ENCODE measurements around the gene HIRA.
"Not testable (repeated sequence)": the region's sequence is repeated elsewhere in the genome, so short reads cannot be mapped to it uniquely, and the experiment has no call there.

The HIRA gene

GRCh38 chr22:19463491-19464469 is 32.2 kb upstream of the HIRA start:
- DNase-seq: no peak

GRCh38 chr22:19463008-19463407 is 31.5 kb upstream of the HIRA start:
- no peak for DNase-seq

DNA sequence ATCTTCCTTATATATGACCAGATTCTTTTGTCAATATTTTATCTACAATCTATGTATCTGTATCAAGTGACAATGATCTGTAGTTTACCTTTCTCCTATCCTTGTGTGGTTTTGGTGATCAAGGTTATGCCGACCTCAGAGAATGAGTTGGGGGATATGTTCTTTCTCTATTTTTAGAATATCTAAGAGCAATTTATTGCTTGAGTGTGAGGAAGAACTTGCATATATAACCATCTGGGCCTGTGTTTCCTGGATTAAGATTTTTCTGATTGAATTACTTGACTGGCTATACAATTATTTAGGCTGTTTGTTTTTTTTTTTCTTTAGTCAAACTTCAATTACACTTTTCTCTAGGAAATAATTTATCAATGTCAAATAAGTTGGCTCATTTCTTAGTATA is 30.0 kb upstream of the HIRA start:
- no peak for DNase-seq

GRCh38 chr22:19460036-19460435 is 28.5 kb upstream of the HIRA start:
- no peak for DNase-seq

GRCh38 chr22:19457828-19458428 is 26.4 kb upstream of the HIRA start:
- no peak for DNase-seq

GRCh38 chr22:19456541-19456940 is 25.0 kb upstream of the HIRA start:
- no peak for DNase-seq

- DNase-seq: no peak
Observed at GRCh38 chr22:19455585-19456370, 24.2 kb upstream of the HIRA start.

DNA sequence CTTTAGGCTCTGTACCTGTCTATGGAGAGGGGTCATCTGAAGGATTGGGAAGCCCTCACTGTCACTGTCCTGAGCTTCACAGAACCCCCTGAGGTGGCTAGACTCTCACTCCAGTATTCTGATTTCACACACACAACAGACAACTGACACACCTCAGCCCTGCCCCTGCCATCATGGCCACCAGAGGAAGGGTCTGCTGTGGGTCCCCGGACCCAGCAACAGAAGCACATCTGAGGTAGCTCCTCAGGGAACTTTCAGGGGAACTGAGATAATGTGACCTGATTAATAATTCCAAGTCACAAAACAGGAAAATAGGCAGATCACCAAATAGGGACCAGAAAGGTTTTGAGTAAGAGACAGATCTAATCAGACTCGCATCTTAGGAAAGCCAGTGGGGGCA is 23.5 kb upstream of the HIRA start:
- DNase-seq: no peak

DNA sequence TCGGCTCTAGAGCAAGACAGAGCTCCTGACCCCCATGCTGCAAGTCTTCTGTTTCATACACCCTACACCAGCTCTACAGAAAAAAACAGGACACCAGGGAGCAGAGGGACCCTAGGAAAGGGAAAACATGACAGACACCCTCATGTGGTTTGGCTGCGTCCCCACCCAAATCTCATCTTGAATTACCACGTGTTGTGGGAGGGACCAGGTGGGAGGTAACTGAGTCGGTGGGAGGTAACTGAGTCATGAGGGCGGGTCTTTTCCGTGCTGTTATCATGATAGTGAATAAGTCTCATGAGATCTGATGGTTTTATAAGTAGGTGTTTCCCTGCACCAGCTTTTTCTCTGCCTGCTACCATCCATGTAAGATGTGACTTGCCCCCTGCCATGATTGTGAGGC is 22.6 kb upstream of the HIRA start:
- no peak for DNase-seq

DNA sequence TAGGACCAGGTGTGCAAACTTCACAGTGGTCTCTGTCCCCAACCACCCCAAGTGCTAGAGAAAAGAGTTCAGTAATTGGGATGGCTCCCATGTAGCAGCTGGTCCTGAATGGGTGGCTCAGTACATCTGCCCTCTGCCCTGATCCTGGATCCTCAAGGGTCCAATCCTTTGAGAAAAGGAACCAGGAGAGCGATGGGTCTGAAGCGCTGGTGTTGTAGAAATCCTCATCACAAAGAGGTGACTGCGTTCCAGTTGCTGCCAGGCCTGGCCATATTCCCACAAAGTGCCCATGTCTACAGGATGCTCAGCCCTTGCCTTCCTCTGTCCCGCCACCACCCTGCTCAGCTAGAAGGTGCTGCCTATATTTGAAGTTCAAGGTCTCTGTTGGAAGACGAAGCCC is 22.2 kb upstream of the HIRA start:
- DNase-seq: no peak

GRCh38 chr22:19451570-19451969 is 20.0 kb upstream of the HIRA start:
- DNase-seq: no peak

DNA sequence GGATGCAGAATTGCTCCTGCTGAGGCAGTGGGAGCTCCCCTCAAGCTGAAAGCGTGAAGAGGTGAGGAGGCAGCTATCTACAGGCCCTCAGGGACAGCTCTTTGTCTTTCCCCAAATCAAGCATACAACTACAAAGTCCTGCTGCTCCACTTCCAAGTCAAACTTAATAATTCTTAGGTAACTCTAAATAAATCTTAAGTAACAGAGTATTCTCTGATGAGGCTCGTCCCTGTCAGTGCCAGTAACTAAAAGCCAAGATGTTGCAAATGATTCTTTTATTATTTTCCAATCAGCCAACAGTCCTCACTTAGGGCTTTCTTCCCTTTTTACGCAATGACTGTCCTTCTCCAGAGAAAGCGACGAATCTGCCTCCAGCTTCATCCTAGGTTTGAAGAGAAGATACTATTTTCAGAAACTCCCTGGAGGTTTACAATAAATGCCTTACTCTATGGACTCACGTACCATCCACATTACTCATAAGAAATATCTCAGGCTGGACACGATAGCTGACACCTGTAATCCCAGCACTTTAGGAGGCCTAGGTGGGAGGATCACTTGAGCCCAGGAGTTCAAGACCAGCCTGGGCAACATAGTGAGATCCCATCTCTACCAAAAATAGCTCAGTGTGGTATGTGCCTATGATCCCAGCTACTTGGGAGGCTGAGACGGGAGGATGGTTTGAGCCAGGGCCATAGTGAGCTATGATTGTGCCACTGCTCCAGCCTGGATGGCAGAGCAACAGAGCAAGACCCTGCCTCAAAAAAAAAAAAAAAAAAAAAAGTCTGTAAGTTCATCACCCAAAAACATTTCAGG is 19.0 kb upstream of the HIRA start:
- no peak for DNase-seq

GRCh38 chr22:19449422-19449767 is 17.9 kb upstream of the HIRA start:
- DNase-seq: no peak

- peak; percentile 58 for DNase-seq
Observed at GRCh38 chr22:19448739-19449421, 17.3 kb upstream of the HIRA start.

DNA sequence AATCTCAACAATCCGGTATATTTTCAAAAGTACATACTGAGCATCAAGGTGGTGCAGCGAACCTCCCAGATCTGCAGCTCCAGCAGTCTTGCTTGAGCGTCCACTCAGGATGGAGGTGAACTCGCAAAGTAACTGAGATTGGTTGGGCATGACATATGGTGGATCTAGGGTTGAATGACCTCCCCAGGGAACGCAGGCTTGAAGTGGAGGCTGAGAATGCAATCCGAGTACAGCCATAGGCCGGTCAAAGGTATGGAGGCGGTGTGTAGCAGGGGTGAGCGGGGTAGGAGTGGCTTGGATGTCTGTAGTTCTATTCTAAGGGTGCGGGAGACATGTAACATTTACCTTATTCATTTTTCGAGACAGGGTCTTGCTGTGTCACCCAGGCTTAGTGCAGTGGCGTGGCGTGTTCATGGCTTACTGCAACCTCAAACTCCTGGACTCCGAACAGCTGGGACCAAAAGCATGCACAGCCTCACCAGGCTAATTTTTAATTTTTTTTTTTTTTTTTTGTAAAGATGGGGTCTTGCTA is 16.6 kb upstream of the HIRA start:
- DNase-seq: no peak

GRCh38 chr22:19447330-19448075 is 16.0 kb upstream of the HIRA start, which contains the start of gene C22orf39:
TSS of gene C22orf39 (minus strand) at chr22:19447711. CDS start at chr22:19447688, 23 bp downstream.
- peak; percentile 89 for DNase-seq

- no peak for DNase-seq
Observed at GRCh38 chr22:19446603-19447329, 15.2 kb upstream of the HIRA start.

GRCh38 chr22:19445279-19445982 is 13.9 kb upstream of the HIRA start:
- DNase-seq: not testable (repeated sequence)

DNA sequence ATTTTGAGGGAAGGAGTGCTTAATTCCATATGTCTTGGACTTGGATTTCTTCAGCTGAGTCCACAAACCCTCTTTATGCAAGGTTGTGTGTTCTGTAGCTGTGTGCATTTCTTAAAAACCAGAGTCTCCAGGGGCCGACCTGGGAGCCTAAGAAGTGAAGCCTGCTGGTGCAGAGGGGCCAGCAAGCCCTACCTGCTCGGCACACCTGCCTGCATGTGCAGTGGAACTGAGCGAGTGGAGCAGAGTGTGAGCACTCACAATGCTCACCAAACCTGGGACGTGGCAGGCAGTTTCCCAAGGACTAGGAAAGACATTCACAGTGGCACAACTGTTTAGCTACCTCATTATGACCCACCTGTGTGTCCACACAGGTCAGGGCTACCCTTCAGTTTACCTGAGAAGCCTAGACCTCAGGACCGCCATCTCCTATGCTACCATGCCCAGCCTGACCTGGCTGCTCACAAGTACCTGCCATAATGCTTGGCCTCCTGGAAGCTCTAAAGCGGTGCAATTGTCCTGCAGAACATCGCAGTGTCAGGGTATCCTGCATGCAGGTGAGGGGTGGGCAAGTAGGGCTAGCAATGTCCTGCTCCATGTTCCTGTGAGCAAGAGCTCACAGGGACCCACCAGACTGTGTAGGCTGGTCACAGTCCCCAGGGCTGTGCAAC is 12.1 kb upstream of the HIRA start:
- DNase-seq: no peak
